ENCODE data around the gene DENND6A.
"Not testable (repeated sequence)": the region's sequence is repeated elsewhere in the genome, so short reads cannot be mapped to it uniquely, and the experiment has no call there.

The DENND6A gene

GRCh38 chr3:57692396-57693147 is at the start of gene DENND6A:
Gene DENND6A (minus strand): TSS chr3:57693077. CDS start chr3:57693018, 59 bp downstream.
- peak; percentile 92 for DNase-seq

GRCh38 chr3:57740027-57740426 is 47.1 kb upstream of the DENND6A start:
- no peak for DNase-seq

- DNase-seq: no peak
Observed at GRCh38 chr3:57738391-57738790, 45.5 kb upstream of the DENND6A start.

GRCh38 chr3:57737840-57738239 is 45.0 kb upstream of the DENND6A start:
- no peak for DNase-seq

- DNase-seq: no peak
Observed at GRCh38 chr3:57735405-57735804, 42.5 kb upstream of the DENND6A start.

GRCh38 chr3:57733790-57734189 is 40.9 kb upstream of the DENND6A start:
- no peak for DNase-seq

GRCh38 chr3:57731311-57731710 is 38.4 kb upstream of the DENND6A start:
- DNase-seq: no peak

- no peak for DNase-seq
Observed at GRCh38 chr3:57730682-57731081, 37.8 kb upstream of the DENND6A start.

GRCh38 chr3:57729334-57730045 is 36.6 kb upstream of the DENND6A start:
- DNase-seq: peak; percentile 70

- DNase-seq: peak; percentile 19
Observed at GRCh38 chr3:57727106-57727505, 34.2 kb upstream of the DENND6A start.

- no peak for DNase-seq
Observed at GRCh38 chr3:57726397-57726796, 33.5 kb upstream of the DENND6A start.

- DNase-seq: no peak
Observed at GRCh38 chr3:57718118-57718517, 25.2 kb upstream of the DENND6A start.

GRCh38 chr3:57717205-57717868 is 24.5 kb upstream of the DENND6A start:
- no peak for DNase-seq

- DNase-seq: no peak
Observed at GRCh38 chr3:57715686-57716085, 22.8 kb upstream of the DENND6A start.

GRCh38 chr3:57709559-57709958 is 16.7 kb upstream of the DENND6A start:
- DNase-seq: no peak

GRCh38 chr3:57709031-57709430 is 16.2 kb upstream of the DENND6A start:
- DNase-seq: no peak

- DNase-seq: peak; percentile 87
Observed at GRCh38 chr3:57706462-57706861, 13.6 kb upstream of the DENND6A start.

GRCh38 chr3:57705351-57705750 is 12.5 kb upstream of the DENND6A start:
- DNase-seq: not testable (repeated sequence)

GRCh38 chr3:57701781-57702180 is 8.9 kb upstream of the DENND6A start:
- no peak for DNase-seq

GRCh38 chr3:57700737-57701136 is 7.9 kb upstream of the DENND6A start:
- no peak for DNase-seq

- no peak for DNase-seq
Observed at GRCh38 chr3:57699591-57699990, 6.7 kb upstream of the DENND6A start.

GRCh38 chr3:57696801-57697321 is 4.0 kb upstream of the DENND6A start:
- peak; percentile 69 for DNase-seq

GRCh38 chr3:57694146-57694545 is 1.3 kb upstream of the DENND6A start:
- DNase-seq: no peak

- peak; percentile 92 for DNase-seq
Observed at GRCh38 chr3:57692133-57692395, 813 bp downstream of the DENND6A start.

Measured in MV-4-11 (cell line).